DMS153 treated with DMSO at 0.1 percent for 48 hours (cell line): Measurements from ENCODE around the gene RHOT2.
"Not testable (repeated sequence)": the region's sequence is repeated elsewhere in the genome, so short reads cannot be mapped to it uniquely, and the experiment has no call there.

ENCODE experiments used
- DNase-seq: peaks from one replicate; lab custom pipeline; 2025; ENCODE audit not compliant: unreplicated experiment; lab: John Stamatoyannopoulos, UW

The RHOT2 gene

GRCh38 chr16:712740-713250 lies 44.9 kb downstream of the RHOT2 start:
- not testable (repeated sequence) for DNase-seq

GRCh38 chr16:714079-714478 lies 46.1 kb downstream of the RHOT2 start:
- no peak for DNase-seq

GRCh38 chr16:714558-715476 lies 46.9 kb downstream of the RHOT2 start, which contains the start of gene METRN:
Gene METRN, plus strand, starts transcription at chr16:715118. Its CDS starts 172 bp downstream, at chr16:715290.
- DNase-seq, result peak; percentile 66

GRCh38 chr16:715477-716199 lies 47.7 kb downstream of the RHOT2 start:
- no peak for DNase-seq

- no peak for DNase-seq
Measured at GRCh38 chr16:716200-716568, 48.3 kb downstream of the RHOT2 start.

GRCh38 chr16:716768-717325 lies 48.9 kb downstream of the RHOT2 start:
- DNase-seq, result no peak

- no peak for DNase-seq
Measured at GRCh38 chr16:717450-718245, 49.7 kb downstream of the RHOT2 start.

GRCh38 chr16:718389-718788 lies 50.5 kb downstream of the RHOT2 start:
- DNase-seq, result no peak

GRCh38 chr16:718922-719321 lies 51.0 kb downstream of the RHOT2 start:
- DNase-seq, result no peak

- DNase-seq, result no peak
Measured at GRCh38 chr16:719815-720446, 52.0 kb downstream of the RHOT2 start.

- peak; percentile 14 for DNase-seq
Measured at GRCh38 chr16:720447-720989, 52.6 kb downstream of the RHOT2 start.

GRCh38 chr16:720990-721764 lies 53.2 kb downstream of the RHOT2 start, which contains the start of gene ANTKMT:
Gene ANTKMT, plus strand, starts transcription at chr16:721146. Its CDS starts 129 bp downstream, at chr16:721275.
- peak; percentile 85 for DNase-seq

GRCh38 chr16:721765-722540 lies 54.0 kb downstream of the RHOT2 start:
- no peak for DNase-seq

- DNase-seq, result no peak
Measured at GRCh38 chr16:722835-723633, 55.1 kb downstream of the RHOT2 start.

GRCh38 chr16:723695-724094 lies 55.8 kb downstream of the RHOT2 start:
- DNase-seq, result no peak
